NCI-H748 treated with DMSO at 0.1 percent for 48 hours (cell line): ENCODE results near the gene CAPN13.
"Not testable (repeated sequence)": the region's sequence is repeated elsewhere in the genome, so short reads cannot be mapped to it uniquely, and the experiment has no call there.

Experiments
- DNase-seq: peaks from one replicate; lab custom pipeline; 2025; lab: John Stamatoyannopoulos, UW

Gene CAPN13

GRCh38 chr2:30705056-30705455, 102.2 kb downstream of the CAPN13 start:
- DNase-seq = no peak

- no peak for DNase-seq
These were observed 102.8 kb downstream of the CAPN13 start for GRCh38 chr2:30704309-30705020.

GRCh38 chr2:30702694-30703093, 104.6 kb downstream of the CAPN13 start:
- DNase-seq = no peak

- DNase-seq = no peak
These were observed 105.5 kb downstream of the CAPN13 start for GRCh38 chr2:30701782-30702181.

GRCh38 chr2:30697242-30698103, 109.8 kb downstream of the CAPN13 start:
- DNase-seq = not testable (repeated sequence)

- no peak for DNase-seq
These were observed 111.5 kb downstream of the CAPN13 start for GRCh38 chr2:30695749-30696148.

GRCh38 chr2:30694286-30695055, 112.8 kb downstream of the CAPN13 start:
- DNase-seq = no peak

- DNase-seq = no peak
These were observed 113.4 kb downstream of the CAPN13 start for GRCh38 chr2:30693821-30694281.

- no peak for DNase-seq
These were observed 114.4 kb downstream of the CAPN13 start for GRCh38 chr2:30692829-30693275.

GRCh38 chr2:30691948-30692828, 115.1 kb downstream of the CAPN13 start:
- DNase-seq = no peak

GRCh38 chr2:30691091-30691947, 115.9 kb downstream of the CAPN13 start:
- DNase-seq = no peak

- no peak for DNase-seq
These were observed 117.1 kb downstream of the CAPN13 start for GRCh38 chr2:30690126-30690561.

GRCh38 chr2:30689496-30690125, 117.6 kb downstream of the CAPN13 start:
- no peak for DNase-seq

- DNase-seq = no peak
These were observed 118.3 kb downstream of the CAPN13 start for GRCh38 chr2:30688956-30689401.

GRCh38 chr2:30686669-30687068, 120.6 kb downstream of the CAPN13 start:
- DNase-seq = no peak

- DNase-seq = peak; percentile 65
These were observed 121.2 kb downstream of the CAPN13 start for GRCh38 chr2:30686000-30686399.

- DNase-seq = no peak
These were observed 122.2 kb downstream of the CAPN13 start for GRCh38 chr2:30684996-30685395.

- DNase-seq = no peak
These were observed 122.7 kb downstream of the CAPN13 start for GRCh38 chr2:30684516-30684915.

- DNase-seq = no peak
These were observed 123.2 kb downstream of the CAPN13 start for GRCh38 chr2:30684026-30684425.
